ENCODE results near the gene ADRA1B.

Gene ADRA1B

GRCh38 chr5:159901772-159902171 is 14.5 kb upstream of the ADRA1B start:
- no peak for DNase-seq (ENCODE audit: low read depth)

GRCh38 chr5:159902444-159903121 is 13.7 kb upstream of the ADRA1B start:
- DNase-seq (ENCODE audit: low read depth), result no peak

- no peak for DNase-seq (ENCODE audit: low read depth)
Measured at GRCh38 chr5:159903131-159903530, 13.2 kb upstream of the ADRA1B start.

- no peak for DNase-seq (ENCODE audit: low read depth)
Measured at GRCh38 chr5:159904874-159905273, 11.4 kb upstream of the ADRA1B start.

GRCh38 chr5:159905496-159905895 is 10.8 kb upstream of the ADRA1B start:
- DNase-seq (ENCODE audit: low read depth), result no peak

GRCh38 chr5:159906463-159906862 is 9.8 kb upstream of the ADRA1B start:
- no peak for DNase-seq (ENCODE audit: low read depth)

- no peak for DNase-seq (ENCODE audit: low read depth)
Measured at GRCh38 chr5:159906943-159907342, 9.3 kb upstream of the ADRA1B start.

- no peak for DNase-seq (ENCODE audit: low read depth)
Measured at GRCh38 chr5:159907689-159908590, 8.3 kb upstream of the ADRA1B start.

- DNase-seq (ENCODE audit: low read depth), result no peak
Measured at GRCh38 chr5:159908591-159908940, 7.7 kb upstream of the ADRA1B start.

- no peak for DNase-seq (ENCODE audit: low read depth)
Measured at GRCh38 chr5:159909126-159909525, 7.2 kb upstream of the ADRA1B start.

- no peak for DNase-seq (ENCODE audit: low read depth)
Measured at GRCh38 chr5:159910207-159910842, 6.0 kb upstream of the ADRA1B start.

- DNase-seq (ENCODE audit: low read depth), result no peak
Measured at GRCh38 chr5:159910843-159911229, 5.4 kb upstream of the ADRA1B start.

- DNase-seq (ENCODE audit: low read depth), result no peak
Measured at GRCh38 chr5:159911349-159911748, 4.9 kb upstream of the ADRA1B start.

GRCh38 chr5:159912033-159912800 is 4.1 kb upstream of the ADRA1B start:
- DNase-seq (ENCODE audit: low read depth), result no peak

GRCh38 chr5:159913048-159913447 is 3.2 kb upstream of the ADRA1B start:
- no peak for DNase-seq (ENCODE audit: low read depth)

GRCh38 chr5:159913501-159913900 is 2.8 kb upstream of the ADRA1B start:
- no peak for DNase-seq (ENCODE audit: low read depth)

GRCh38 chr5:159916841-159917761 is 819 bp downstream of the ADRA1B start:
- DNase-seq (ENCODE audit: low read depth), result no peak

GRCh38 chr5:159917994-159918393 is 1.7 kb downstream of the ADRA1B start:
- no peak for DNase-seq (ENCODE audit: low read depth)

- DNase-seq (ENCODE audit: low read depth), result no peak
Measured at GRCh38 chr5:159921721-159922120, 5.4 kb downstream of the ADRA1B start.

- no peak for DNase-seq (ENCODE audit: low read depth)
Measured at GRCh38 chr5:159923008-159923407, 6.7 kb downstream of the ADRA1B start.
